Prostate gland (tissue), 2 donors: Measurements from ENCODE around the gene CMKLR1. TPM values are rescaled to one million over a fixed set of nuclear protein-coding genes. Genes with fewer than 3 reads are reported as not detected.

Source experiments
- DNase-seq: peaks from one replicate; pipeline ENCODE4 v3.0.0-alpha.2; 2019; ENCODE audit warnings: low spot score
- H3K27ac ChIP-seq, 2 donors: fragments of 200-600 bp; sonication (generic); 2 replicates each; pipeline ENCODE4 v1.5.1; 2017 to 2019
- H3K27me3 ChIP-seq: fragments of 200-600 bp; sonication (generic); replicated peaks from 2 replicates; pipeline ENCODE4 v1.5.1; 2019; ENCODE audit not compliant: insufficient read depth
- H3K36me3 ChIP-seq, 2 donors: fragments of 200-600 bp; sonication (generic); 1 replicate in 1 of 2; 2 replicates in 1 of 2; pipeline versions ENCODE4 v1.5.1 to v1.8.1; 2017 to 2019
- H3K4me1 ChIP-seq: fragments of 200-600 bp; sonication (generic); replicated peaks from 2 replicates; pipeline ENCODE4 v1.5.1; 2019
- H3K4me3 ChIP-seq, 2 donors: fragments of 200-600 bp; sonication (generic); 2 replicates each; pipeline ENCODE4 v1.5.1; 2017 to 2019
- H3K9me3 ChIP-seq: fragments of 200-600 bp; sonication (generic); 2 replicates; pipeline ENCODE4 v1.5.1; 2017
- POLR2A ChIP-seq: fragments of 450-650 bp; IDR thresholded peaks from one replicate; pipeline ENCODE4 v1.6.1; 2016; ENCODE audit warnings: antibody characterized with exemption, mild to moderate bottlenecking
- POLR2AphosphoS5 ChIP-seq: sonication (generic); formaldehyde crosslinking; IDR thresholded peaks from one replicate; pipeline ENCODE4 v1.6.1; 2017; ENCODE audit warnings: antibody characterized with exemption
- WGBS: methylation state at CpG from one replicate; pipeline ENCODE4 v1.1.5; 2018; 5-methylcytosine and 5-hydroxymethylcytosine counted together
- intact Hi-C: fragments of 100-400 bp; cut with DNase I; formaldehyde crosslinking; loops from one replicate; pipeline ENCODE4 v1.14.2; 2022
- total RNA-seq, 2 donors: library from RNA; depleted of rRNA; stranded (reverse); fragments of >200 nt; gene quantifications; one replicate each; pipeline ENCODE4 v1.1.0, GENCODE V29; 2016
- TF ChIP-seq, protein P1 (sequence below), 4 experiments: fragments of 200-600 bp in 2 of 4; fragments of 450-650 bp in 2 of 4; sonication (generic) in 2 of 4; IDR thresholded peaks; 1 replicate in 3 of 4; 2 replicates in 1 of 4; pipeline ENCODE4 v1.5.1; 2016 to 2019; ENCODE audit warnings: antibody characterized with exemption in 4 of 4, mild to moderate bottlenecking in 2 of 4, moderate library complexity in 2 of 4

The CMKLR1 gene
- total RNA-seq, 2 donors from 2014 or later: 3.3 to 9.1 TPM

DNA sequence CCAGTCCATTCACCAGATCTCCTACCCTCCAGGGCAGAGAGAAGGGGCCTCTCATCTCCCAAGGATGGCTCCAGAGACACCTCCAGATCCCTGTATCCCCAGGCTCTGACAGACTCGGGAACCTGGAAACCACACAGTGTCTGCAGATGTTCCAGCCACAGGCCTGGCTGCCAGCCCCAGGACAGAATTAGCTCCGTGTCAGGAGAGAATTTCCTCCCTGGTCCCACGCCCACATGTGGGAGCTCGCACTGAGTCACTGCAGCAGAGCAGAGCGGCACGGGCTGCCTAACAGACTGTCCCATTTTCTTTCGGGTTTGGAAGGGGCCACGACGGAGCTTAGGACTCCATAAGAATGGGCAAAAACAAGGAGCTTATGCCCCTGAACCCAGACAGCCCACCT, 33.6 kb downstream of the CMKLR1 start:
- H3K4me1 ChIP-seq: no peaks in the 10 kb centered on the region
- no peak overlapping the region for H3K4me3 ChIP-seq
- peak; percentile 21 for DNase-seq
- intact Hi-C loops: loop anchor here (10.0 kb wide), 1 partner anchor 89 kb away; no protein-coding TSS in a partner anchor
- H3K36me3 ChIP-seq: no peaks in the 10 kb centered on the region
- WGBS: 13% methylated on average over 9 of the region's 9 CpGs
- peak overlapping the region; percentile 22 to 31 for H3K27ac ChIP-seq
- H3K9me3 ChIP-seq: no peaks in the 10 kb centered on the region
- TF ChIP-seq POLR2A: no peak
- TF ChIP-seq, protein P1, sequence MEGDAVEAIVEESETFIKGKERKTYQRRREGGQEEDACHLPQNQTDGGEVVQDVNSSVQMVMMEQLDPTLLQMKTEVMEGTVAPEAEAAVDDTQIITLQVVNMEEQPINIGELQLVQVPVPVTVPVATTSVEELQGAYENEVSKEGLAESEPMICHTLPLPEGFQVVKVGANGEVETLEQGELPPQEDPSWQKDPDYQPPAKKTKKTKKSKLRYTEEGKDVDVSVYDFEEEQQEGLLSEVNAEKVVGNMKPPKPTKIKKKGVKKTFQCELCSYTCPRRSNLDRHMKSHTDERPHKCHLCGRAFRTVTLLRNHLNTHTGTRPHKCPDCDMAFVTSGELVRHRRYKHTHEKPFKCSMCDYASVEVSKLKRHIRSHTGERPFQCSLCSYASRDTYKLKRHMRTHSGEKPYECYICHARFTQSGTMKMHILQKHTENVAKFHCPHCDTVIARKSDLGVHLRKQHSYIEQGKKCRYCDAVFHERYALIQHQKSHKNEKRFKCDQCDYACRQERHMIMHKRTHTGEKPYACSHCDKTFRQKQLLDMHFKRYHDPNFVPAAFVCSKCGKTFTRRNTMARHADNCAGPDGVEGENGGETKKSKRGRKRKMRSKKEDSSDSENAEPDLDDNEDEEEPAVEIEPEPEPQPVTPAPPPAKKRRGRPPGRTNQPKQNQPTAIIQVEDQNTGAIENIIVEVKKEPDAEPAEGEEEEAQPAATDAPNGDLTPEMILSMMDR (IDR thresholded peaks at IDR 0.05): no peak
- peak; percentile 22 for TF ChIP-seq POLR2AphosphoS5
- no peaks in the 10 kb centered on the region for H3K27me3 ChIP-seq

DNA sequence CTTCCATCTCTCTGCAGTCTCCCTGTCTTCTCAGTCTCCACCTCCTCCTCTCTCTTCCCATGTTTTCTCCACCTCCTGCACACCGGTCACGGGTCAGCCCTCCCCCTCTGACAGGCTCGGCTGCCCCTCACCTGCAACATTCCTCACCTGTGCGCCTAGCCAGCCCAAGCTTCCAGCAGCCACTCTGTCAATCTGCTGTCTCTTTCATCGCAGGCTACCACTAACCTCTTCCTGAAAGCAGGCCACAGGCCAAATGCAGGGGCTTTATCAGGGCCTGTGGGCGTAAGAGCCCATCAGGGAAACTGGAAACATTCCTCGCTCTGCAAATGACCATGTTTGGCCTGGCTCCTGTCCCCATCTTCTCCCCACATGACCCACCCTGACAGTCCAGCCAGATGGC, 34.5 kb downstream of the CMKLR1 start:
- Histone ChIP-seq H3K36me3 (no peaks in the 10 kb centered on the region), H3K27me3 (no peaks in the 10 kb centered on the region), H3K27ac (no peak overlapping the region), H3K4me3 (no peak overlapping the region), H3K4me1 (no peaks in the 10 kb centered on the region), H3K9me3 (no peaks in the 10 kb centered on the region)
- TF ChIP-seq POLR2A: no peak
- TF ChIP-seq, protein P1 (IDR thresholded peaks at IDR 0.05): no peak
- no peak for TF ChIP-seq POLR2AphosphoS5
- intact Hi-C loops: loop anchor here (10.0 kb wide), 1 partner anchor 90 kb away; no protein-coding TSS in a partner anchor
- DNase-seq: no peak
- 44% methylated on average over 7 of the region's 7 CpGs for WGBS

DNA sequence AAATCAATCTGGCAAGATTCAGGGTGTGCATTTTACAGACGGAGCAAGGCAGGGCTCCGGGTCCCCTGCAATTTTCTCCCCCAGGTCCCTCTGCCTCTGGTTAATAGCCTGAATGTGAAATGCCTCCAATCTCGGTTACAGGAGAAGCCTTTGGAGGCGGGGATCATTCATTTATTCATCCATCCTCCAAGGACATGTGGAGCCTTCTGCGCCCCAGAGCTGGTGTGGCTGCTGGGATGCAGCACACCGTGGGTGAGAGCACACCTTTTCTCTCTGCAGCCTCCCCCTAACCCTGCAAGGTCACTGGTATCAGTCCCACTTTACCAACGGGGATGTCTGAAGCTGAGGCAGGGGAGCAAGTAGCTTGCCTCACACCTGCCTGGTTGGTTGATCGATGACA, 35.4 kb downstream of the CMKLR1 start:
- H3K4me3 ChIP-seq: no peak overlapping the region
- DNase-seq: no peak
- peak overlapping the region in 1 of 2 donors; percentile 2 for H3K27ac ChIP-seq
- H3K4me1 ChIP-seq: no peaks in the 10 kb centered on the region
- TF ChIP-seq POLR2A (no peak), POLR2AphosphoS5 (no peak)
- intact Hi-C loops: loop anchor here (10.0 kb wide), 1 partner anchor 91 kb away; no protein-coding TSS in a partner anchor
- H3K27me3 ChIP-seq: no peaks in the 10 kb centered on the region
- WGBS: 72% methylated on average over 8 of the region's 8 CpGs
- no peaks in the 10 kb centered on the region for H3K36me3 ChIP-seq
- no peaks in the 10 kb centered on the region for H3K9me3 ChIP-seq

DNA sequence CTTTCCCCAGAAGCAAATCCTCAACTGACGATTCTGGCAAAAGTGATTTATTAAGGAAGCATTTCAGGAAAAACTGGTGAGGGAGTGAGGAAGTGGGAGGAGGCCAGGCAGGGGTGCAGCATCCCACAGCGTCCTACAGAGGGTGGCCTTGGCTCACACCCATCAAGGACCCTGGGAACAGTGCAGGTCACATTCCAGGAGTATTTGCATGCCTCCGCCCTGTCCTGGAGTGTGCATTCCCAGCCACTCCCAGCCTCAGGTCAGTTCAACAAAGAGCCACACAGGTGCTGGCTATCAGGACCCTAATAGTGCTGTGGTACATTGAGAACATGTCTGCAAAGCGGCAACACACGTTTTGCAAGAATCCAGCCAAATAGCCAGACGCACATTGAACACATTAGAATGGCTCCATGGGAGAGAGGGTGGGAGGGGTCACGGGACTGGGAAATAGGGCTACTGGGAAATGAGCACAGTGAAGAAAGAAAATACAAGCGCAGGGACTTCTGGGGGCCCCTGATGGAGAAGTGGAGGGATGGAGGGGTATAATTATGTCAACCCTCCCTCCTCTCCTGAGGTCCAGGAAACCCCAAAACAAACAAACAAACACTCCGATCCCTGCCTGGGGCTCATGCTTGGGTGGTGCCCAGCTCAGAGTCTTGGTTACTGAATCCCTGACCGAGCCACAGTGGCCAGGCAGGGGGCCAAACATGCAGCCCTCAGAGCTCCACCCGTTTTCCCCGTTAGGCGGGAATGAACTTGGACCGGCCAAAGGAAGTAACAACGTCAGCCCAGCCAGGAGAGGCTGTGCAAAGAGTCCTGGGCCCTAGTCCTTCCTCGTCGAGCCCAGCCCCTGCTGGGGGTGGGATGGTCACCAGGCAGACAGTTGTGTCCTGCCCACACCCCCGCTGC, 36.5 kb downstream of the CMKLR1 start:
- H3K4me3 ChIP-seq: no peak overlapping the region
- intact Hi-C loops: loop anchor here (10.0 kb wide), 1 partner anchor 92 kb away; no protein-coding TSS in a partner anchor
- no peaks in the 10 kb centered on the region for H3K4me1 ChIP-seq
- no peaks in the 10 kb centered on the region for H3K36me3 ChIP-seq
- H3K27ac ChIP-seq: peak overlapping the region in 1 of 2 donors; percentile 2
- TF ChIP-seq, protein P1 (IDR thresholded peaks at IDR 0.05): no peak
- TF ChIP-seq POLR2A: no peak
- no peaks in the 10 kb centered on the region for H3K27me3 ChIP-seq
- no peak for DNase-seq
- H3K9me3 ChIP-seq: no peaks in the 10 kb centered on the region
- WGBS: 31% methylated on average over 18 of the region's 18 CpGs

DNA sequence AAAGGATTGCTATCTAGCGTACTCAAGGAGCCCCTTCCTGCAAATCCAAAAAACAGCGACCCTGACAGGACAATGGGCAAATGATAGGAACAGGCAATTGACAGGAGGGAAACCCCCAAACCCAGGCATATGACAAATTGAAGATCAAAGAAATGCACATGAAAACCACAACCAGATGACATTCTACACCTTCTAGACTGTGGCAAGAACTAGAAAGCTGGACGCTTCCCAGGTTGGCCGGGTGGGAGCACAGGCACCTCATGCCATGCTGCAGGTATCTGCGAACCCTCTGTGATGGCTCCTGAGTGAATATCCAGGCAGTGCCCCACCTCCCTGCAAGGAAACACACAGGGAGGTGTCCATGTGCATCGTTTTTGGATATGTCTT, 37.1 kb downstream of the CMKLR1 start:
- Histone ChIP-seq H3K27me3 (no peaks in the 10 kb centered on the region), H3K4me1 (no peaks in the 10 kb centered on the region), H3K4me3 (no peak overlapping the region), H3K9me3 (no peaks in the 10 kb centered on the region), H3K27ac (no peak overlapping the region), H3K36me3 (no peaks in the 10 kb centered on the region)
- intact Hi-C loops: loop anchor here (10.0 kb wide), 1 partner anchor 93 kb away; no protein-coding TSS in a partner anchor
- 60% methylated on average over 6 of the region's 6 CpGs for WGBS
- DNase-seq: no peak
- TF ChIP-seq POLR2AphosphoS5 (no peak), POLR2A (no peak)
- TF ChIP-seq, protein P1 (IDR thresholded peaks at IDR 0.05): no peak
